NCI-H446 (cell line): Measurements from ENCODE around the gene GNA15.
A peak's percentile ranks its signal among the peaks of the same experiment; 100 is the strongest.

Source experiments
- DNase-seq, 2 experiments: peaks; one replicate each; lab custom pipeline; 2025; lab: John Stamatoyannopoulos, UW

Gene GNA15

GRCh38 chr19:3121396-3121795 is 14.4 kb upstream of the GNA15 start:
- no peak for DNase-seq

- DNase-seq = no peak
Observed at GRCh38 chr19:3121821-3122511, 13.9 kb upstream of the GNA15 start.

- no peak for DNase-seq
Observed at GRCh38 chr19:3122512-3122870, 13.3 kb upstream of the GNA15 start.

- no peak for DNase-seq
Observed at GRCh38 chr19:3123088-3123721, 12.6 kb upstream of the GNA15 start.

- no peak for DNase-seq
Observed at GRCh38 chr19:3123956-3124355, 11.9 kb upstream of the GNA15 start.

GRCh38 chr19:3124630-3125029 is 11.2 kb upstream of the GNA15 start:
- no peak for DNase-seq

- DNase-seq = peak in 1 of 2 experiments; percentile 64
Observed at GRCh38 chr19:3125900-3126524, 9.8 kb upstream of the GNA15 start.

- peak; percentile 16 to 39 for DNase-seq
Observed at GRCh38 chr19:3129112-3129511, 6.7 kb upstream of the GNA15 start.

- DNase-seq = no peak
Observed at GRCh38 chr19:3131168-3131567, 4.7 kb upstream of the GNA15 start.

GRCh38 chr19:3132971-3133792 is 2.7 kb upstream of the GNA15 start:
- DNase-seq = peak in 1 of 2 experiments; percentile 42

- no peak for DNase-seq
Observed at GRCh38 chr19:3133793-3134116, 2.1 kb upstream of the GNA15 start.

GRCh38 chr19:3136684-3137055 is 837 bp downstream of the GNA15 start:
- no peak for DNase-seq

- DNase-seq = no peak
Observed at GRCh38 chr19:3137119-3137518, 1.3 kb downstream of the GNA15 start.

GRCh38 chr19:3138268-3138667 is 2.4 kb downstream of the GNA15 start:
- no peak for DNase-seq

- no peak for DNase-seq
Observed at GRCh38 chr19:3140667-3141038, 4.8 kb downstream of the GNA15 start.

- DNase-seq = no peak
Observed at GRCh38 chr19:3142292-3142670, 6.4 kb downstream of the GNA15 start.

- DNase-seq = no peak
Observed at GRCh38 chr19:3142781-3143337, 7.0 kb downstream of the GNA15 start.

- no peak for DNase-seq
Observed at GRCh38 chr19:3145909-3146676, 10.3 kb downstream of the GNA15 start.

- no peak for DNase-seq
Observed at GRCh38 chr19:3146677-3147100, 10.9 kb downstream of the GNA15 start.

- no peak for DNase-seq
Observed at GRCh38 chr19:3148503-3148902, 12.7 kb downstream of the GNA15 start.

- no peak for DNase-seq
Observed at GRCh38 chr19:3149089-3149488, 13.3 kb downstream of the GNA15 start.
